ENCODE data around the gene HOXA11. TPM values are rescaled to one million over a fixed set of nuclear protein-coding genes. Genes with fewer than 3 reads are reported as not detected.

The HOXA11 gene
- polyA plus RNA-seq, 1 donor from 2014 or later = not detected

DNA sequence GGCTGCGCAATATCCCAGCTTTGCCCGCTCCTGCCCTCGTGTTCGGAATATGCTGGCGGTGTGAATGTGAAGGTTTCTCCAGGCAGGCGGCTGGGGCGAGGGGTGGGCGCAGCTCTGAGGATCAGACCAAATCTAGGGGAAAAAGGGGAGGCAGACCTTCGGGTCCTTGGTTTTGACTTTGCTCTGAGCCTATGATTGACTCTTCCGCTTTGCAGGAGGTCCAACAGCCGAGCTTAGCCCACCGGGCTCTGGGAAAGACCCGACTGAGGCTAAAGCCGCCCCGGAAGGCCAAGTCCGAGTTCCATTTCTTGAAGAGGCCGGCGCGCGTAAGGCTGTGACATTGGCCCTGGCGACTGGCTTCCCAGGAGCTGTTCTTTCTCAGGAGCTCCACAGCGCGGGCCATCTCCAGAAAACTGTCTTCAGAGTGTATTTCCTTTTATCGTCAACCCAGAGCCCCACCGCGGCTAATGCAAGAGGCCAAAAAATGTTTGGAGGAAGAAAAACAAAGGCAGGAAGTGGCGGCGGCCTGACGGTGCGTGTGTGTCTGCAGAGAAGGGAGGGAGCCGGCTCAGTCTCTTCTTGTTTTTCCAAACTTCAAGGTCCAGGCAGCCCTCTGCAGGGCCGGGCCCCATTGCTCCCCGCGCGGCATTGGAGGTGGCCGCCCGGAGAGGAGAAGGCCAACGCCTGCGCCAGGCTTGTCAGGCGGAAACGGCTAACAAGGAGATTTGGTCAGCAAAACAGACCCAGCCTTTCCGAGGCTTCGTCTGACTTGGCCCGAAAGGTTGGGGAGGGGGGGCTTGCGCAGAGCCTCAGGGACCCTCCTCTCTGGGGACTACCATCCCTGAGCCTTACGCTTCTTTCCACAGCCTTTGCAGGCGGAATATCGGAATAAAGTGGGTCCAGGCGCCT, 3.6 kb upstream of the HOXA11 start:
- no peak overlapping the region for H3K27ac ChIP-seq (ENCODE audit: low read length)
- no peaks in the 10 kb centered on the region for H3K9me2 ChIP-seq (ENCODE audit: insufficient read depth, low read length)
- no peak for TF ChIP-seq MXI1 (conservative IDR thresholded peaks at IDR 0.05; ENCODE audit: poor library complexity, severe bottlenecking)
- TF ChIP-seq EZH2 (IDR thresholded peaks at IDR 0.05; ENCODE audit: borderline replicate concordance, insufficient read depth, low read length, poor library complexity, severe bottlenecking) = no peak
- TF ChIP-seq SMC3 (conservative IDR thresholded peaks at IDR 0.05; ENCODE audit: poor library complexity) = no peak
- no peak for TF ChIP-seq POLR2AphosphoS5 (IDR thresholded peaks at IDR 0.05)
- no peak for TF ChIP-seq RAD21 (conservative IDR thresholded peaks at IDR 0.05)
- no peak for TF ChIP-seq EP300 (conservative IDR thresholded peaks at IDR 0.05; ENCODE audit: poor library complexity, severe bottlenecking)
- no peak for TF ChIP-seq TAF1 (IDR thresholded peaks at IDR 0.05; ENCODE audit: low read depth)
- TF ChIP-seq, protein P1, sequence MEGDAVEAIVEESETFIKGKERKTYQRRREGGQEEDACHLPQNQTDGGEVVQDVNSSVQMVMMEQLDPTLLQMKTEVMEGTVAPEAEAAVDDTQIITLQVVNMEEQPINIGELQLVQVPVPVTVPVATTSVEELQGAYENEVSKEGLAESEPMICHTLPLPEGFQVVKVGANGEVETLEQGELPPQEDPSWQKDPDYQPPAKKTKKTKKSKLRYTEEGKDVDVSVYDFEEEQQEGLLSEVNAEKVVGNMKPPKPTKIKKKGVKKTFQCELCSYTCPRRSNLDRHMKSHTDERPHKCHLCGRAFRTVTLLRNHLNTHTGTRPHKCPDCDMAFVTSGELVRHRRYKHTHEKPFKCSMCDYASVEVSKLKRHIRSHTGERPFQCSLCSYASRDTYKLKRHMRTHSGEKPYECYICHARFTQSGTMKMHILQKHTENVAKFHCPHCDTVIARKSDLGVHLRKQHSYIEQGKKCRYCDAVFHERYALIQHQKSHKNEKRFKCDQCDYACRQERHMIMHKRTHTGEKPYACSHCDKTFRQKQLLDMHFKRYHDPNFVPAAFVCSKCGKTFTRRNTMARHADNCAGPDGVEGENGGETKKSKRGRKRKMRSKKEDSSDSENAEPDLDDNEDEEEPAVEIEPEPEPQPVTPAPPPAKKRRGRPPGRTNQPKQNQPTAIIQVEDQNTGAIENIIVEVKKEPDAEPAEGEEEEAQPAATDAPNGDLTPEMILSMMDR (IDR thresholded peaks at IDR 0.05; ENCODE audit: poor library complexity, severe bottlenecking) = no peak
- TF ChIP-seq, protein P2, sequence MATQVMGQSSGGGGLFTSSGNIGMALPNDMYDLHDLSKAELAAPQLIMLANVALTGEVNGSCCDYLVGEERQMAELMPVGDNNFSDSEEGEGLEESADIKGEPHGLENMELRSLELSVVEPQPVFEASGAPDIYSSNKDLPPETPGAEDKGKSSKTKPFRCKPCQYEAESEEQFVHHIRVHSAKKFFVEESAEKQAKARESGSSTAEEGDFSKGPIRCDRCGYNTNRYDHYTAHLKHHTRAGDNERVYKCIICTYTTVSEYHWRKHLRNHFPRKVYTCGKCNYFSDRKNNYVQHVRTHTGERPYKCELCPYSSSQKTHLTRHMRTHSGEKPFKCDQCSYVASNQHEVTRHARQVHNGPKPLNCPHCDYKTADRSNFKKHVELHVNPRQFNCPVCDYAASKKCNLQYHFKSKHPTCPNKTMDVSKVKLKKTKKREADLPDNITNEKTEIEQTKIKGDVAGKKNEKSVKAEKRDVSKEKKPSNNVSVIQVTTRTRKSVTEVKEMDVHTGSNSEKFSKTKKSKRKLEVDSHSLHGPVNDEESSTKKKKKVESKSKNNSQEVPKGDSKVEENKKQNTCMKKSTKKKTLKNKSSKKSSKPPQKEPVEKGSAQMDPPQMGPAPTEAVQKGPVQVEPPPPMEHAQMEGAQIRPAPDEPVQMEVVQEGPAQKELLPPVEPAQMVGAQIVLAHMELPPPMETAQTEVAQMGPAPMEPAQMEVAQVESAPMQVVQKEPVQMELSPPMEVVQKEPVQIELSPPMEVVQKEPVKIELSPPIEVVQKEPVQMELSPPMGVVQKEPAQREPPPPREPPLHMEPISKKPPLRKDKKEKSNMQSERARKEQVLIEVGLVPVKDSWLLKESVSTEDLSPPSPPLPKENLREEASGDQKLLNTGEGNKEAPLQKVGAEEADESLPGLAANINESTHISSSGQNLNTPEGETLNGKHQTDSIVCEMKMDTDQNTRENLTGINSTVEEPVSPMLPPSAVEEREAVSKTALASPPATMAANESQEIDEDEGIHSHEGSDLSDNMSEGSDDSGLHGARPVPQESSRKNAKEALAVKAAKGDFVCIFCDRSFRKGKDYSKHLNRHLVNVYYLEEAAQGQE (IDR thresholded peaks at IDR 0.05; ENCODE audit: borderline replicate concordance) = no peak
- H3K9me3 ChIP-seq (ENCODE audit: low read length) = peaks cover 6% of the 10 kb centered on the region
- H2AFZ ChIP-seq (ENCODE audit: low read depth, low read length) = no peak overlapping the region
- H4K20me1 ChIP-seq (ENCODE audit: insufficient read depth) = no peaks in the 10 kb centered on the region
- no peaks in the 10 kb centered on the region for H3K36me3 ChIP-seq (ENCODE audit: insufficient read depth, low read length)
- H3K27me3 ChIP-seq (ENCODE audit: insufficient read depth, low read depth, low read length) = peaks cover 100% of the 10 kb centered on the region
- no peak overlapping the region for H3K9ac ChIP-seq (ENCODE audit: low read length)
- no peak overlapping the region for H3K4me3 ChIP-seq (ENCODE audit: low read length)
- no peaks in the 10 kb centered on the region for H3K79me2 ChIP-seq (replicated peaks; ENCODE audit: insufficient read depth, low read length)
- no peaks in the 10 kb centered on the region for H3F3A ChIP-seq (ENCODE audit: insufficient read depth, low read length, poor library complexity, severe bottlenecking)
- no peak overlapping the region for H3K4me2 ChIP-seq (ENCODE audit: low read length)

DNA sequence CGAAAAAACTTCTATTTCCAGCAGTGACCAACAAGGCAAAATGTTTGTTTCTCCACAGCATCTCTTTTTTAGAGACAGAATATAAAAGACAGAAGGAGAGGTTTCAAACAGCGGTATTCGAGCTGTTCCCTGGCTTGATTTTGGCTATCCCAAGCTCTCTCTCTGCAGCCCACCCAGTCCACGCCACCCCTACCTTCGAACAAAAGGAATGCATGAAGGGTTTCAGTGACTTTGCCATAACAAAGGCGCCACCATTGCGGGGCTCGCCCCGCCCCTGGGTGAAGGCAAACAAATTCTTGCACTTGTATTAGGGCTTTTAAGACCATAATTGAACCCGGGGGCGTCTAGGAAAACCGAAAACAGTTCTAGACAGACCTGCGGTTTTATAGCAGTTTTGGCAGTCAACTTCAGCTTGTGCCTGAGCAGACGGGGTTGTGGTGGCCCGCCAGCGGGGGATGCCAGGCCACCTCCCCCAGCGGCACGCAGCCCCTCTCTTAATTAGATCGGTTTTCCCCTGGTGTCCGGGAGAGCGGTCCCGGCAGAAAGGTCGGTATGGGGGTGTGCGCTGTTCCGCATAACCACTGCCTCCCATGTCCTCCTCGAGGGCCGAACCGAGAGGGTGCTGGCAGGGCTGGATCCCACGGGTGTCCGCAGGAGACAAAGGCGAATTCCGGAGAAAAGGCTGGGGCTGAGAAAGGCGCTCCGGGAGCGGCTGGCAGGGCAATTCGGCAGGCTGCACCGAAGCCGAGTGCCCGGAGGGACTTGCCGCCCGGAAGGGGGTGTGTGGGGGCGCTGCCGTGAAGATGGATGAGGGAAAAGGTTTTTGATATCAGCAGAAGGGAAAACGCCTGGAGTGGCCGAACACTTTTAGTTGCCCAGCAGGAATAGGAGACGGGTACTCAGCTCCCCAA, 2.7 kb upstream of the HOXA11 start:
- no peak overlapping the region for H3K27ac ChIP-seq (ENCODE audit: low read length)
- no peaks in the 10 kb centered on the region for H3F3A ChIP-seq (ENCODE audit: insufficient read depth, low read length, poor library complexity, severe bottlenecking)
- H3K4me3 ChIP-seq (ENCODE audit: low read length) = no peak overlapping the region
- H2AFZ ChIP-seq (ENCODE audit: low read depth, low read length) = no peak overlapping the region
- no peaks in the 10 kb centered on the region for H3K79me2 ChIP-seq (replicated peaks; ENCODE audit: insufficient read depth, low read length)
- H3K27me3 ChIP-seq (ENCODE audit: insufficient read depth, low read depth, low read length) = peaks cover 100% of the 10 kb centered on the region
- no peaks in the 10 kb centered on the region for H3K9me2 ChIP-seq (ENCODE audit: insufficient read depth, low read length)
- H3K9ac ChIP-seq (ENCODE audit: low read length) = no peak overlapping the region
- no peak overlapping the region for H3K4me2 ChIP-seq (ENCODE audit: low read length)
- peaks cover 6% of the 10 kb centered on the region for H3K9me3 ChIP-seq (ENCODE audit: low read length)
- H3K36me3 ChIP-seq (ENCODE audit: insufficient read depth, low read length) = no peaks in the 10 kb centered on the region
- no peaks in the 10 kb centered on the region for H4K20me1 ChIP-seq (ENCODE audit: insufficient read depth)
- no peak for TF ChIP-seq MXI1 (conservative IDR thresholded peaks at IDR 0.05; ENCODE audit: poor library complexity, severe bottlenecking)
- peak; percentile 61 for TF ChIP-seq EZH2 (IDR thresholded peaks at IDR 0.05; ENCODE audit: borderline replicate concordance, insufficient read depth, low read length, poor library complexity, severe bottlenecking)
- no peak for TF ChIP-seq POLR2AphosphoS5 (IDR thresholded peaks at IDR 0.05)
- TF ChIP-seq TAF1 (IDR thresholded peaks at IDR 0.05; ENCODE audit: low read depth) = no peak
